IPS-18c (cell line): ENCODE measurements around the gene ANKMY1.

Experiments used
- H3K4me3 ChIP-seq: 2 replicates; pipeline ENCODE4 v1.7.0; 2013; ENCODE audit warnings: low read depth, mild to moderate bottlenecking, low read length, moderate library complexity; ENCODE audit not compliant: insufficient read depth
- H3K9me3 ChIP-seq: one replicate; pipeline ENCODE4 v1.6.1; 2013; ENCODE audit warnings: mild to moderate bottlenecking, low read length, moderate library complexity; ENCODE audit not compliant: control insufficient read depth, insufficient read depth

Gene ANKMY1

DNA sequence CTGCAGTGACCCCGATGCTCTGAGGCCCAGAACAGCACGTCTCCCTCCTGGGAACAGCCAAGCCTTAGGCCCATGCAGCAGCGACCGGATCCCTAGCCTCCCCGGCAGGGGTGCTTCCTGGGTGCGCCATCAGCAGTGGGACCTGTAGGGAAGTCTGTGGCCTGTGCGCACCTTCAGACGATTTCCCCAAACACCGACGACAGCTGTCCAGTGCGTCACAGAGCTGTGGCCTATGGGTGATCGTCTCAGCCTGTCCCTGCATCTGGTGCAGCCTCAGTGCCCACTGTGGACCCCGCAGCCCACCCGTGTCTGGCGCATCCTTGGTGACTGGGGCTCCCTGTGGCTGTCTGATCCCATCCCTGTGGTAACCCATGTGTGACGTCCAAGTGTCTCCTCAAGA, 113.3 kb downstream of the ANKMY1 start:
- H3K9me3 ChIP-seq: no peaks in the 10 kb centered on the region
- no peak overlapping the region for H3K4me3 ChIP-seq

DNA sequence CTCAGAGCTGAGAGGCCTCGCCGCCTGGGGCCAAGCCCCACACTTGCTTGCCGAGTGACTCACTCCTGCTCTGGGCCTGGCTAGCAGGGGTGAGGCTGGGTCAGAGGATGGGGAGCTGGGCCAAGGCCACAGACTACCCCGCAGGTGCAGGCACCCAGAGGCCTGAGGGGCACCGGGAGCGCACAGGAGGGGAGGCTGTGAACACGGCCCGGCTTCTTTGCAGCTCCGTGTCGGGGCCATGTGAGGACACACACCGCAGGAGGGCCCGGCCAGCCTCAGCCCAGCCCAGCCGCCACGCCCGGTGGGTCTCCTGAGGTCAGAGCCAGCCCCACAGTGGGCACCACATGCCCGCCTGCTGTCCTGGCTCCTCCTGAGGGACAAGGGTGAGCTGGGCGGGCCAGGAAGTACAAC, 113.9 kb downstream of the ANKMY1 start:
- Histone ChIP-seq H3K9me3 (no peaks in the 10 kb centered on the region), H3K4me3 (no peak overlapping the region)

DNA sequence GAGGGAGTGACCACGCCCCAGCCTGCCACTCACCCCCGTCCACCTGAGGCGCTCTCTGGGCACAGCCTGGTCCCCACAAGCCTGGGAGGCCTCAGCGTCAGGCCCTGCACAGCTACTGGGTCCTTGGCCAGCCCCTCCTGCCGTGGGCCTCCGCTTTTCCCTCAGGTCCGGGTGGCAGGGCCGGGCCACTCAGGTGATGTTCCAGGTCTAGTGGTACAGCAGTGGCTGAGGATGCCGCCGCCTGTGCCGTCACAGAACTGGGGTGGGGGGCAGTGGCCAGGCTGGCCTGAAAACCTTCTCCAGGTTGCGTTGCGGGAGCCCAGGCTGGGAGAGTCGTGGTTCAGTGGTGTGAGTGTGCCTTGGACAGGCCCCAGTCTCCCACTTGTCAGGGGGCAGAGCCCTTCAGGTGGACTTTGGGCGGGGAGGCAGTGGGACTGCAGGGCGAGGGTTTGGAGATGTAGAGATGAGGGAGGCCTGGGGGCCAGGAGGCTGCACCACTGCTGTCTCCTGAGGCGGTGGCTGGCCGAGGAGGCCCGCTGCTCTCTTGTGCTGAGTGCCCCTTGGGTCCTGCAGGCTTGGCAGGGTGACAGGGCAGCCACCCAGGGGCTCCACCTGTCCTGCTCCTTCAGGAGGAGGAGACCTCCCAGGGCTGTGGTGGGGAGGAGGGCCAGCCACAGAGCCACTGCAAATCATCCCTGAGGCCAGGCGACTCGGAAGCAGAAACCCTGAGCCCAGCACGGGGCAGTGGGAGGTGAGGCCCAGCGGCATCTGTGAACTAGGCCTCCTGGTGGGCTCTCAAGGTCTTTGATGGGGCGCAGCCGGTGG, 114.7 kb downstream of the ANKMY1 start:
- Histone ChIP-seq H3K9me3 (no peaks in the 10 kb centered on the region), H3K4me3 (no peak overlapping the region)

DNA sequence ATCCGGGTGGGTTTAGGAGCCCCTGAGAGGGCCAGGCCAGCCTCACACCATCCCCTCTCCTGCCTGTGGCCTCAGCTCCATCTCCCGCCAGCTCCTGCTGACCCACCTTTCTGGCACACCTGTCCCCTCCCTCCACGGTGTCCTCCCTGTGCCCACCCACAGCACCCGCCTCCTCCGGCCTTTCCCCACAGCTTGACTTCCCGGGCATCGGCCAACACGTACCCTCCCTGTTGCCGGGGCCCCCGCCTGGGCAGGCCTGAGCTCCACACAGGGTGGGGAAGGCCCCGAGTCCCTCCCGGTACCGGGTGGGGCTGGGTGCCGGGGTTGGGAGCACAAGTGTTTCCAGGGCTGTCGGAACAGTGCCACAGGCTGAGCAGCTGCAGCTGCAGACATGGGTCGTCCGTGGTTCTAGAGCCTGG, 115.8 kb downstream of the ANKMY1 start:
- Histone ChIP-seq H3K4me3 (no peak overlapping the region), H3K9me3 (no peaks in the 10 kb centered on the region)

DNA sequence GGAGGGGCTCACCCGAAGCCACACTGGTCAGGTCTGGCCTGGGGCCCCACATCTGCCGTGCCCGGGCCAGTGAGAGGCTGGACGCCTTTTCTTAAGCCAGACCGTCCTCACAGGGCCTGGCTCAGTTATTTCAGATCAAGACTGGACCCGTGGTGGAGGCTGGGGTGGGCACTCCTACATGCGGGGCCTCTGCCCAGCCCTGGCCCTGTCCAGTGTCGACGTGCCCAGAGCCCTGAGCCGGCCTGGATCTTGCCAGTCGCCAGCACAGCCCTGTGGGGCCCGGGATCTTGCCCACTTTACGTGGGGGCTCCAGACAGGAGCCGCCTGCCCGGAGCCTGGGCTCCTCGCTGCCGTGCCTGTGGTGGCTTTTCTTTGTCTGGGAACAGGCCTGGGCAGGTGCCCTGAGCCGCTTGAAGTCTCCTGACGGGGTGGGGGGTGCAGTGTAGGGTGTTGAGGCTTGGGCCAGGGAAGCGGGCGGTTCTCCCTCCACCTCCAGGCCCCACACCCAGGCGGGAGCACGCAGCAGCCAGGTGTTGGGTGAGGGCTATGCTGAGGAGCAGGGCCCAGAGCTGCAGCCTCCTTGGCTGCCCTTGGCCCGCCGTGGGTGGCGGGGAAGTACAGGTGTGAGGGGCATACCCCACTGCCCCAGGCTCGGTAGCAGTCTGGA, 116.3 kb downstream of the ANKMY1 start:
- Histone ChIP-seq H3K9me3 (no peaks in the 10 kb centered on the region), H3K4me3 (no peak overlapping the region)

DNA sequence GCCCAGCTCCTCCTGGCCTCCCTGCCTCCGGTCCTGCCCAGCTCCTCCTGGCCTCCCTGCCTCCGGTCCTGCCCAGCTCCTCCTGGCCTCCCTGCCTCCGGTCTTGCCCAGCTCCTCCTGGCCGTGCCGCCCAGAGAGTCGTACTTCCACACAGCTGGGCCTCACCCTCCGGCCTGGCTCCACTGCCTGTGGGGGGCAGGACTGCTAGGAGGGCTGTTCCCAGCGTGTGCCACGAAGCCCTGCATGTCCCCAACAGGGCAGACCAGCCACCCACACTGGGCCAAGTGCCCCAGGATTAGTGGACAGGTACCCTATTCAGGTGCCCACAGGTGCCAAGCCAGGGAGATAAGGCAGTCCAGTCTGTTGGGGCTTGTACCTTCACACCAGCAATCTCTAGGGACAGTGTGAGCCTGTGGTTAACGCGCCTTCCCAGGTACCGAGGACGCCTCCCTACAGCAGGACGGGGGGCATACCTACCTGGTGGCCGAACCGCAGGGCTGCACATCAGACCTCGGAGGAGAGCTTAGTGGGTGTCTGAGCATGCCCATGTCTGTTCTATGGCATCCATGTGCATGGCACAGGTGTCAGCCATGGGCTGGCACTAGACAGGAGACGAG, 117.0 kb downstream of the ANKMY1 start:
- Histone ChIP-seq H3K4me3 (no peak overlapping the region), H3K9me3 (no peaks in the 10 kb centered on the region)

DNA sequence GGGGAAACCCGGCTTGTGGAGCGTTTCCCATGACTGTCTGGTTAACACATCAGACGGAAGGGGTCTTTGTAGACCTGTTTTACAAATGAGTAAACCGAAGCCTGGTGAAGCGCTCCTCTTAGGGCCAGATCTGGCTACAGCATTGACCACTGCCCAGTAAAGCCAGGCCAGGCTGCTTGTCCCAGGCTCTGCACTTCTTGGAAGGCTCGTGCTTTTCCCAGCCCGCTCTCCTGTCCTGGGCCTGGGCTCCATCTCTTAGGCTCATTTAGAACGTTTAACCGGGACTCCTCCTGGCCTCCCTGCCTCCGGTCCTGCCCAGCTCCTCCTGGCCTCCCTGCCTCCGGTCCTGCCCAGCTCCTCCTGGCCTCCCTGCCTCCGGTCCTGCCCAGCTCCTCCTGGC, 117.5 kb downstream of the ANKMY1 start:
- Histone ChIP-seq H3K4me3 (no peak overlapping the region), H3K9me3 (no peaks in the 10 kb centered on the region)

DNA sequence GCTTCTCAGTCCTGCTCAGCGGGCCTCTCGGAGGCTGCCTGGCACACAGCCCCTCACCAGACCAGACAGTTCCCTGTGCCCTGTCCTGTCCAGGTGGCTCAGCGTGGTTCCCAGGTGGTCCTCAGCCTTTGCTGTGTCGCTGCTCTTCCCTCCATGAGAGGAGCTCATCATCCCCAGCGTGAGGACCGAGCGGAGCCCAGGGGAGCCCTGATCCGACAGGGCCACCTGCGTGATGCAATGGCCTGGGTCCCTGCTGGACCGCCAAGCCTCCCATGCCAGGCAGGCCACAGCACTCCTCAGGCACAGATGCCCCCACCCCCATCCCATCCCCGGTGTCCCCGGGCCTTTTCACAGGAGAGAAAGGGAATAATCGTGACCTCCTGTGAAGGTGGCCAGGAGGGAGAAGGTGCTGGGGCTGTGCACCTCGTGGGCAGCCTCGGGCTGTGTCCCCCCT, 118.1 kb downstream of the ANKMY1 start:
- no peak overlapping the region for H3K4me3 ChIP-seq
- H3K9me3 ChIP-seq: no peaks in the 10 kb centered on the region

DNA sequence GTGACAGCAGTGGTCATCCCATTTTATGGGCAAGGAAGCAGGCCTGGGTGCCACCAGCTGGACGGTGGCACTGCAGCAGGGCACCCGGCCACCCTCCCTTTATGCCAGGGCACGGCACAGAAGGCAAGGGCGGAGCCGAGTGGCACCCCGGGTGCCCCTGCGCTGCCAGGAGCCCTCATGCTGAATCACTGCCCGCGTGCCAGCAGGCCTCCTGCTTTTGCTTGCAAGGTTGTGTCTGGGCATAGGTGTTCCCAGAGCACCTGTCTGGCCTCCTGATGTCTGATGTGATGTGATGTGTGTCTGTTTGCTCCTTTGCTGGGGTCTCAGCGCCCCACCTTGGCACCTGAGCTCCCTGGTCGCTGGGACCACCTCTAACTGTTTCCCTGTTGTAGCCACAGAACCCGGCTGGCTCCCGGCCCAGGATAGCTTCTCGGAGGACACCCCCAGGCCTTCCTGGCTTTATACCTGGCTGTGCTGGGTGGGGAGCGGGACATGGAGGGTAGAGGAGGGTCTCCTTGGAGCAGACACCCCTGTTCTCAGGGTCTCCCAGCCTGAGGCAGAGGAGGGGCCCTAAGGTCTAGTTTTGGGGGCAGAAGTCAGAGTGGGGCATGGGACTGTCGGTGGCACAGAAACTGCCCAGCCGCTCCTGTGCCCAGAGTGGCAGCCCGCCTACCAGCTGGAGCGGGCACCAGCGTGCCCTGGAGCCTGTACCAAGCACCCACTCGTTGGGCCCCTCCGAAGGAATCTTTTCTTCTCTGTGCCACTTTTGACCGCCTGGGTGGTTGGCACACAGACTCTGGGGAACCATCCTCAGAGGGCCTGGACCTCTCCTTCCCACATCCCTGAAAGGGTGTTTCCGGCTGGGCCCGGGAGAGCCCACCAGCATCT, 118.7 kb downstream of the ANKMY1 start:
- no peaks in the 10 kb centered on the region for H3K9me3 ChIP-seq
- H3K4me3 ChIP-seq: no peak overlapping the region

DNA sequence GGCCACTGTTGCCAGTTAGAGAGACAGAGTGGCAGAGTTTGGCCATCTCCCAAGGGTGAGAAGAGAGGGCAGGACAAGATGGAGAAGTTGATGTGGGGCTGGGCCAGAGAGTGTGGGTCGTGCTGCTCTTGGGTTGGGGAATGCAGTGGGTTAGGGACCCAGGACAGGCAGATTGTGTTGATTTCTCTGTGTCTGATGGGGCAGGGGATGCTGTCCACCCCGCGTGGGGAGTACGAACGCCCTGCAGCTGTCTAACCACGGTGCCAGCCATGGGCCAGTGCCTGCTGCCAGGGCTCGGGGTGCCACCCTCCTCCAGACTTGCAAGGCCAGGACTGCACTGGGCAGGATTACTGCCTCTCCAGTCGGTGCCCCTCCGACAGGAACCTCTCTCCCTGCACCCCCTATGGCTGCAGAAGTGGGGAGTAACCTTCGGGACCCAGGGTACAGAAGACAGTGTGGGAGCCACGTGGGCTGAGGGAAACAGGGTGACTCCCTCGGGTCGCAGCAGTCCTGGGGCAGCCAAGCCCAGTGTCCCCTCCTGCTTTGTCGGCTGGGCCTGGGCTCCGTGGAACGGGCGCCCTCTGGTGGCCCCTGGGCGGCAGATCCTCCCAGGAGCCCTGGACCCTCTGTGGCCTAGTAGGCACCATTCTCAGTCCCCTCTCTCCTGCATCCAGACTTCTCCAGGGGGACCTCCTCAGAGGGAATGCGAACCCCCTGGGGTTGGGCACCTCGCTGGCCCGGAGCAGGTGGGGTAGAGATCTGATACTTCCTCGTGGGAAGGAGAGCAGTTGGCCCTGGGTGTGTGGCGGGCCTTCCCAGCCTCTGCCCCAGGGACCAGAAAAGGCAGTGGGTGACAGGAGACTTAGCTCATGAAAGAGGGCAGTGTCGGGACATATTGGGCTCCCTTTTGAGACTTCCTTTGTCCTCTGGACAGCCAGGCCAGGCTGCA, 119.7 kb downstream of the ANKMY1 start:
- Histone ChIP-seq H3K4me3 (no peak overlapping the region), H3K9me3 (no peaks in the 10 kb centered on the region)

DNA sequence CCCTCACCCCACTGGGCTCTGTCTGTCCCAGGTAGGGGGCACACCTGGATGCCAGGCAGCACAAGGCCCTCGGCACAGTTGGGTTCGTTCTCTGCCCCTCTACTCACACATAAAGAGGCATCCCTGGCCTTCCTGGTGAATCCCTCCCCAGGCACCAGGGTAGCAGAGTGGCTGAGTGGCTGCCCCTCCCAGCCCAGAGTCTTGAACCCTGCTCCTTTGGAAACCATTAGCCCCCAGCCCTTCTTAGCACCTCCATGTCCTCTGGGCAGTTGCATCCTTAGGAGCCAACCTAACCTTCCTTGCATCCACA, 120.3 kb downstream of the ANKMY1 start:
- no peaks in the 10 kb centered on the region for H3K9me3 ChIP-seq
- H3K4me3 ChIP-seq: no peak overlapping the region

DNA sequence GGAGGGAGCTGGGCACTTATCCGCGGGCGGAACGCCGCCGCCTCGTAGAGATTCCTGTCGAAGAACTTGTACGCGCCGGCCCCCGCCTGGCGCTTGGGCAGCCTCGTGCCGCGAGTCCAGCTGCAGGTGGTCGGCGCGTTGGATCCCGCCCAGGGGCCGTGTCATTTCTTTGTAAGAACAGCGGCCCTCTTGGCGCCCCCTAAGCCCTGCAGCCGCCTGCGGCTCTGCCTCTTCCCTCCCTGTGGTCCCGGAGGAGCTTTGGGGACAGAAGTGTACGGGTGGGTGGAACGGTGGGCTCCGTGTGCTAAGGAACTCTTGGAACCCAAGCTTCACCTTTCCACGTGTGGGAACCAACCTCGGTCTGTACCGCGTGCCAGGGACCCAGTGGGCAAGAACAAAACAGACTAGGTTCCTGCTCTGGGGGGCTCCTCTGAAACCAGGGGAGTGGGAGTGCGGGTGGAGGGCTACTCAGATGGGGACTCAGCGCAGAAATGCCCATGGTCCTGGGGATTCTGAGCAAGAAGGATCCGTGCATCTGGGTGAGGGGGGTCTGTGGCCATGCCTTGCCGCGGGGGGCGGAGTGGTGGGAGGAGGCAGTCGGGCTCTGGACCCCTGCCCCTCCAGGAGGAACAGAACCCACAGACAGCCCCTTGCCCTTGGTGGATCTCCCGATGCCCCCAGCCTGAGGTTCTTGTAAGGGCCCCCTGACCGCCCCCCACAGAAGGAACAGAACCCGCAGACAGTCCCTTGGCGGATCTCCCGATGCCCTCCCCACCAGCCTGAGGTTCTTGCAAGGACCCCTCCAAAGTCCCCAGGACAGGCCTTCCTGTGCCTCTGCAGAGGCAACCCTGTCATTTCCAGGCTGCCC, 120.9 kb downstream of the ANKMY1 start:
- no peaks in the 10 kb centered on the region for H3K9me3 ChIP-seq
- H3K4me3 ChIP-seq: peak overlapping the region; percentile 59

DNA sequence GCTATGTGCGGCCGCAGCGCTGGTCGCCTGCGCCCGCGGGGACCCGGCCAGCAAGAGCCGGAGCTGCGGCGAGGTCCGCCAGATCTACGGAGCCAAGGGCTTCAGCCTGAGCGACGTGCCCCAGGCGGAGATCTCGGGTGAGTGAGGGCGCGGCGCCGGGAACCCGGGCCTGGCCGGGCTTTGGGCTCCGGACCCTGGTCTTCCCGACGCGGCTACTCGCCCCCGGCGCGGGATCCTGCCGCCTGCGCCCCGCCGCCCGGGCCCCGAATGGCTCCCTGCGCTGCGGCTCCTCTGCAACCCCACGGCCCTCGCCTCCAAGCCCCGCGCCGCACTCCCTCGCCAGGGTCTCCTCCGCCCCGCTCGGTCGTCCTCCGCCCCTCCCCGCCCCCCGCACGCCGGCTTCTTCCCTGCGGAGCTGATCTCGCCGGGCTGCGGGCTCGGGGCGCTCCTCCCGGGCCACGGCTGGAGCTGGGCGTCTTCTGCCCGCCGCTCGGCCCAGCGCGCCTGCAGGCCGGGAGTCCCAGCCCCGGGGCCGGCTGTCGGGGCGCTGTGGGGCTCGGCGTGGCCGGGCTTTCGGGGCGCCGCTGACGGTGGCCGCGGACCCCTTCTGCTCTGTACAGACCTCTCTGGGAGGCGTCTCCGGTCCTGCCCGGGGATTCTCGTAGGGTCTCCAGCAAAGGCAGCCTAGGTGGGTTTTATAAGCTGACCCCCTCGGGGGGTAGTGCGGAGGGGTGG, 121.7 kb downstream of the ANKMY1 start:
- H3K9me3 ChIP-seq: no peaks in the 10 kb centered on the region
- H3K4me3 ChIP-seq: peak overlapping the region; percentile 59

DNA sequence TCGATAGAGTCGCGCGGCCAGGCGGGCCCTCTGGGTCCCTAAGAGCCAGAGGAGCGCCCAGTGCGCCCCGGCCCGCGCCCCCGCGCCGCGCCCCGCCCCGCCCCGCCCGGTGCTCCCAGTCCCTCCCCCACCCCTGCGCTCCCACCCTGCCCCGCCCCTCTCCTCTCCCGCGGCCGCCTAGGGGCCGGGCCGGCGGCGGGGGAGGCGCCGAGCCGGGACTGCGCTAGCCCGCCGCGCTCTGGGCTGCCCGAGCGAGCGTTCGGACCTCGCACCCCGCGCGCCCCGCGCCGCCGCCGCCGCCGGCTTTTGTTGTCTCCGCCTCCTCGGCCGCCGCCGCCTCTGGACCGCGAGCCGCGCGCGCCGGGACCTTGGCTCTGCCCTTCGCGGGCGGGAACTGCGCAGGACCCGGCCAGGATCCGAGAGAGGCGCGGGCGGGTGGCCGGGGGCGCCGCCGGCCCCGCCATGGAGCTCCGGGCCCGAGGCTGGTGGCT, 122.3 kb downstream of the ANKMY1 start, which contains the start of gene GPC1:
TSS of gene GPC1 (plus strand) at position 207 of the 491 bp plus-strand sequence. CDS start at position 463, 256 bp downstream.
- Histone ChIP-seq H3K9me3 (no peaks in the 10 kb centered on the region), H3K4me3 (peak within 1 kb of the TSS; percentile 74)
